Measurements from ENCODE around the gene GYPB.
"Not testable (repeated sequence)": the region's sequence is repeated elsewhere in the genome, so short reads cannot be mapped to it uniquely, and the experiment has no call there.

DNA sequence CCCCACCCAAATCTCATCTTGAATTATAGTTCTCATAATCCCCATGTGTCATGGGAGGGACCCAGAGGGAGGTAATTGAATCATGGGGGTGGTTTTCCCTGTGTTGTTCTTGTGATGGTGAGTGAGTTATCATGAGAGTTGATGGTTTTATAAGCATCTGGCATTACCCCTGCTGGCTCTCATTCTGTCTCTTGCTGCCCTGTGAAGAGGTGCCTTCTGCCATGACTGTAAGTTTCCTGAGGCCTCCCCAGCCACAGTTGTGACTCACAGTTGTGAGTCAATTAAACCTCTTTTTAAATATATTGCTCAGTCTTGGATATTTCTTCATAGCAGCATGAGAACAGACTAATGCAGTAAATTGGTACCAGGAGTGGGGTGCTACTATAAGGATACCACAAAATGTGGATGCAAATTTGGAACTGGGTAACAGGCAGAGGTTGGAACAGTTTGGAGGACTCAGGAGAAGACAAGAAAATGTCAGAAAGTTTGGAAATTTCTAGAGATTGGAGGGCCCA is 67.7 kb downstream of the GYPB start:
- TF ChIP-seq, protein P1, sequence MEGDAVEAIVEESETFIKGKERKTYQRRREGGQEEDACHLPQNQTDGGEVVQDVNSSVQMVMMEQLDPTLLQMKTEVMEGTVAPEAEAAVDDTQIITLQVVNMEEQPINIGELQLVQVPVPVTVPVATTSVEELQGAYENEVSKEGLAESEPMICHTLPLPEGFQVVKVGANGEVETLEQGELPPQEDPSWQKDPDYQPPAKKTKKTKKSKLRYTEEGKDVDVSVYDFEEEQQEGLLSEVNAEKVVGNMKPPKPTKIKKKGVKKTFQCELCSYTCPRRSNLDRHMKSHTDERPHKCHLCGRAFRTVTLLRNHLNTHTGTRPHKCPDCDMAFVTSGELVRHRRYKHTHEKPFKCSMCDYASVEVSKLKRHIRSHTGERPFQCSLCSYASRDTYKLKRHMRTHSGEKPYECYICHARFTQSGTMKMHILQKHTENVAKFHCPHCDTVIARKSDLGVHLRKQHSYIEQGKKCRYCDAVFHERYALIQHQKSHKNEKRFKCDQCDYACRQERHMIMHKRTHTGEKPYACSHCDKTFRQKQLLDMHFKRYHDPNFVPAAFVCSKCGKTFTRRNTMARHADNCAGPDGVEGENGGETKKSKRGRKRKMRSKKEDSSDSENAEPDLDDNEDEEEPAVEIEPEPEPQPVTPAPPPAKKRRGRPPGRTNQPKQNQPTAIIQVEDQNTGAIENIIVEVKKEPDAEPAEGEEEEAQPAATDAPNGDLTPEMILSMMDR (IDR thresholded peaks at IDR 0.05), result not testable (repeated sequence)
- not testable (repeated sequence) for TF ChIP-seq POLR2A (IDR thresholded peaks at IDR 0.05)
